Liver (tissue), 9 donors: ENCODE results near the gene MYH14. TPM values are rescaled to one million over a fixed set of nuclear protein-coding genes. Genes with fewer than 3 reads are reported as not detected.

Experiments used
- DNase-seq: peaks from one replicate; pipeline ENCODE4 v3.0.0-alpha.2; 2017; ENCODE audit warnings: low spot score
- H3K27ac ChIP-seq, 2 donors: one replicate each; pipeline ENCODE4 v1.7.0; 2013; ENCODE audit warnings: inconsistent platforms in 2 of 2, low read length in 2 of 2, control low read depth in 1 of 2, low read depth in 1 of 2, mild to moderate bottlenecking in 1 of 2
- H3K27me3 ChIP-seq, 4 donors: one replicate each; pipeline versions ENCODE4 v1.6.1 to v1.7.0; 2013; ENCODE audit warnings: low read length in 3 of 4, inconsistent platforms in 1 of 4, mild to moderate bottlenecking in 1 of 4, moderate library complexity in 1 of 4; ENCODE audit not compliant: control insufficient read depth in 4 of 4, insufficient read depth in 4 of 4
- H3K36me3 ChIP-seq, 4 donors: one replicate each; pipeline versions ENCODE4 v1.6.1 to v1.7.0; 2013; ENCODE audit warnings: low read length in 3 of 4, mild to moderate bottlenecking in 3 of 4, low read depth in 1 of 4, moderate library complexity in 1 of 4; ENCODE audit not compliant: control insufficient read depth in 4 of 4, insufficient read depth in 3 of 4
- H3K4me1 ChIP-seq, 4 donors: one replicate each; pipeline versions ENCODE4 v1.6.1 to v1.7.0; 2013; ENCODE audit warnings: low read length in 3 of 4, mild to moderate bottlenecking in 3 of 4, moderate library complexity in 1 of 4; ENCODE audit not compliant: control insufficient read depth in 4 of 4, insufficient read depth in 4 of 4
- H3K4me3 ChIP-seq, 3 donors: one replicate each; pipeline versions ENCODE4 v1.6.1 to v1.7.0; 2013; ENCODE audit warnings: low read length in 3 of 3, control low read depth in 1 of 3, low read depth in 1 of 3, mild to moderate bottlenecking in 1 of 3
- H3K9ac ChIP-seq, 2 donors: one replicate each; pipeline ENCODE4 v1.7.0; 2013; ENCODE audit warnings: low read length in 2 of 2, mild to moderate bottlenecking in 2 of 2, moderate library complexity in 2 of 2, control low read depth in 1 of 2, low read depth in 1 of 2
- H3K9me3 ChIP-seq, 4 donors: one replicate each; pipeline versions ENCODE4 v1.6.1 to v1.7.0; 2013; ENCODE audit warnings: low read length in 3 of 4; ENCODE audit not compliant: control insufficient read depth in 4 of 4
- EGR1 ChIP-seq, 2 donors: IDR thresholded peaks; 2 replicates each; pipeline ENCODE4 v1.6.1; 2016 to 2018; ENCODE audit warnings: antibody characterized with exemption in 2 of 2, low read depth in 2 of 2
- FOXA1 ChIP-seq: IDR thresholded peaks from 2 replicates; pipeline ENCODE4 v1.6.1; 2016; ENCODE audit warnings: antibody characterized with exemption
- FOXA2 ChIP-seq: IDR thresholded peaks from 2 replicates; pipeline ENCODE4 v1.6.1; 2016; ENCODE audit warnings: antibody characterized with exemption
- GABPA ChIP-seq, 2 donors: IDR thresholded peaks in 1 of 2; conservative IDR thresholded peaks in 1 of 2; 2 replicates each; pipeline ENCODE4 v1.6.1; 2016; ENCODE audit warnings: antibody characterized with exemption in 2 of 2, mild to moderate bottlenecking in 1 of 2, moderate library complexity in 1 of 2
- HNF4A ChIP-seq, 2 donors: conservative IDR thresholded peaks; 2 replicates each; pipeline ENCODE4 v1.6.1; 2016; ENCODE audit warnings: antibody characterized with exemption in 2 of 2, mild to moderate bottlenecking in 2 of 2
- HNF4G ChIP-seq: IDR thresholded peaks from 2 replicates; pipeline ENCODE4 v1.6.1; 2016; ENCODE audit warnings: antibody characterized with exemption
- JUND ChIP-seq, 2 donors: IDR thresholded peaks; 2 replicates each; pipeline ENCODE4 v1.6.1; 2016; ENCODE audit warnings: antibody characterized with exemption in 2 of 2
- NR2F2 ChIP-seq: IDR thresholded peaks from 2 replicates; pipeline ENCODE4 v1.6.1; 2016; ENCODE audit warnings: antibody characterized with exemption
- RAD21 ChIP-seq, 2 donors: IDR thresholded peaks; 2 replicates each; pipeline ENCODE4 v1.6.1; 2016; ENCODE audit warnings: antibody characterized with exemption in 2 of 2, mild to moderate bottlenecking in 2 of 2
- RXRA ChIP-seq, 2 donors: IDR thresholded peaks; 2 replicates each; pipeline ENCODE4 v1.6.1; 2017 to 2018; ENCODE audit warnings: antibody characterized with exemption in 2 of 2, mild to moderate bottlenecking in 1 of 2
- TAF1 ChIP-seq: conservative IDR thresholded peaks from 2 replicates; pipeline ENCODE4 v1.6.1; 2016; ENCODE audit warnings: antibody characterized with exemption, mild to moderate bottlenecking
- YY1 ChIP-seq: IDR thresholded peaks from 2 replicates; pipeline ENCODE4 v1.6.1; 2016; ENCODE audit warnings: antibody characterized with exemption, mild to moderate bottlenecking
- WGBS: extraction: QIAGEN DNeasy Blood & Tissue Kit; methylation state at CpG from one replicate; pipeline ENCODE4 v1.1.7; 2013; 5-methylcytosine and 5-hydroxymethylcytosine counted together
- polyA plus RNA-seq, 2 donors: library from polyadenylated mRNA; stranded (reverse) in 1 of 2; unstranded in 1 of 2; fragments of 200-250 nt in 1 of 2; fragments of >200 nt in 1 of 2; fragmentation: Nextera tagmentation in 1 of 2; extraction: Ambion mirVana in 1 of 2; gene quantifications; one replicate each; pipeline versions ENCODE4 v1.2.1 to v1.2.3, GENCODE V29; 2013 to 2015
- total RNA-seq, 2 donors: library from RNA; depleted of rRNA; stranded (reverse); fragments of >200 nt; gene quantifications; one replicate each; pipeline ENCODE4 v1.2.3, GENCODE V29; 2014
- TF ChIP-seq, protein P1 (sequence below): IDR thresholded peaks from 2 replicates; pipeline ENCODE4 v1.6.1; 2016; ENCODE audit warnings: antibody characterized with exemption
- TF ChIP-seq, protein P2 (sequence below): IDR thresholded peaks from 2 replicates; pipeline ENCODE4 v1.6.1; 2016; ENCODE audit warnings: antibody characterized with exemption
- TF ChIP-seq, protein P3 (sequence below): fragments of 150-350 bp; IDR thresholded peaks from 2 replicates; pipeline ENCODE4 v1.5.1; 2017; ENCODE audit warnings: improper control_type of control experiment, low read depth, low read length; ENCODE audit not compliant: missing input control
- TF ChIP-seq, protein P4 (sequence below): IDR thresholded peaks from 2 replicates; pipeline ENCODE4 v1.6.1; 2016; ENCODE audit warnings: antibody characterized with exemption
- TF ChIP-seq, protein P5 (sequence below): IDR thresholded peaks from 2 replicates; pipeline ENCODE4 v1.6.1; 2016; ENCODE audit warnings: antibody characterized with exemption, mild to moderate bottlenecking
- donor health status: healthy.
- donor health status: healthy.
- donor health status: healthy.
- donor health status: healthy.
- donor health status: healthy.

MYH14 gene
- total and polyA plus RNA-seq, 4 donors: 12.4 to 37.5 (median 25.5) TPM

DNA sequence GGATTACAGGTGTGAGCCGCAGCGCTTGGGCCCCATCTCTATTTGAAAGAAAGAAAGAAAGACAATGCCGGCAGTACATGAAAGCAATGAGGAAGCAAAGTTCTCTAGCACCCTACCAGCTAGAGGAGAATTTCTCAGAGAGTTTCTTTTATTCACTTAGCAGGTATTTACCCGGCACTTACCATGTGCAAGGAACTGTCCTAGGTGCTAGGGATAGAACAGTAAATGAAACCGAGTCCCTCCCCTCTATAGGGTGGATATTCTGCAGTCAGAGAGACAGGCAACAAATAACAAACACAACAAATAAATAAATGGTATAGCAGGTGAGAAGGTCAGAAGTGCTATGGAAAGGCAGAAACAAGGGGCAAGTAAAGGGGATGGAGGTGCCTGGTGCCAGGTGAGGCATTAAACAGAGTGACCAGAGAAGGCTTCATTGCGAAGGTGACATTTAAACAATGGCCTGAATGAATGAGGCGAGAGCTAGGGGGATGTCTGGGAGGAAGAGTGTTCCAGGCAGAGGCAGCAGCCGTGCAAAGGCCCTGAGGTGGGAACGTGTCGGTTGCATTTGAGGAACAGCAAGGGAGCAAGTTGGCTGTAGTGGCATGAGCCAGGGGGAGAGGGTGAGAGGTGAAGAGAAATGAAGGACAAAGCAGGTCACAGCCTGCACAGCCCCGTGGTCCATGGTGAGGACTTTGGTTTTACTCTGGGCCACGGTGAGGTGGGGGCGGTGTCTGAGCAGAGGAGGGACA, 10.8 kb upstream of the MYH14 start:
- no peaks in the 10 kb centered on the region for H3K9me3 ChIP-seq
- H3K4me3 ChIP-seq: no peak overlapping the region
- H3K4me1 ChIP-seq: no peaks in the 10 kb centered on the region
- H3K36me3 ChIP-seq: no peaks in the 10 kb centered on the region
- no peak for DNase-seq
- 77% methylated on average over 13 of the region's 13 CpGs for WGBS
- no peak overlapping the region for H3K9ac ChIP-seq
- TF ChIP-seq TAF1: no peak
- no peak overlapping the region for H3K27ac ChIP-seq
- peaks cover 0 to 2% (median 0%) of the 10 kb centered on the region in 4 donors for H3K27me3 ChIP-seq

DNA sequence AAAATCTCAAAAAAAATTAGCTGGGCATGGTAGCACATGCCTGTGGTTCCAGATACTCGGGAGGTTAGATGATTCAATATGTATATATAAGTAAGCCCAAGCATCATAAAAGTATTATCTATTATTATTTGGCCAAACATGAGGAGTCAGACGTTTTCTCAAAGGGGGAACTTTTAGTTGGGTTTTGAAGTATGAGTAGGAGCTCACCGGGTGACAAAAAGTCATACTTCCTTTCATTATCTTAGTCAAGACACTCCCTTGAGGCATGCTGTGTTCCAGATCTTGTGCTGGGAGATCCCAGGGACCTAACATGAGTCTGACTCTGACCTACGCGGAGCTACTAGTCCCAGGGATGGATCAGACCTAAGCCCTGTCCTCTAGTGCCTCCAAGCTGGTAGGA, 8.2 kb upstream of the MYH14 start:
- peaks cover 0 to 8% (median 7%) of the 10 kb centered on the region in 4 donors for H3K4me1 ChIP-seq
- no peaks in the 10 kb centered on the region for H3K9me3 ChIP-seq
- WGBS: 73% methylated on average over 5 of the region's 5 CpGs
- no peaks in the 10 kb centered on the region for H3K36me3 ChIP-seq
- no peak overlapping the region for H3K27ac ChIP-seq
- peaks cover 0 to 2% (median 0%) of the 10 kb centered on the region in 4 donors for H3K27me3 ChIP-seq
- TF ChIP-seq HNF4G (no peak), RAD21 (IDR thresholded peaks at IDR 0.05) (no peak), HNF4A (conservative IDR thresholded peaks at IDR 0.05) (no peak), RXRA (IDR thresholded peaks at IDR 0.05) (no peak), NR2F2 (no peak), GABPA (IDR thresholded peaks at IDR 0.05 in 1 of 2, conservative IDR thresholded peaks at IDR 0.05 in 1 of 2) (no peak), FOXA2 (no peak), TAF1 (no peak), FOXA1 (no peak), JUND (IDR thresholded peaks at IDR 0.05) (no peak), EGR1 (IDR thresholded peaks at IDR 0.05; ENCODE audit: low read depth in 2 of 2) (no peak), YY1 (no peak)
- TF ChIP-seq, protein P1, sequence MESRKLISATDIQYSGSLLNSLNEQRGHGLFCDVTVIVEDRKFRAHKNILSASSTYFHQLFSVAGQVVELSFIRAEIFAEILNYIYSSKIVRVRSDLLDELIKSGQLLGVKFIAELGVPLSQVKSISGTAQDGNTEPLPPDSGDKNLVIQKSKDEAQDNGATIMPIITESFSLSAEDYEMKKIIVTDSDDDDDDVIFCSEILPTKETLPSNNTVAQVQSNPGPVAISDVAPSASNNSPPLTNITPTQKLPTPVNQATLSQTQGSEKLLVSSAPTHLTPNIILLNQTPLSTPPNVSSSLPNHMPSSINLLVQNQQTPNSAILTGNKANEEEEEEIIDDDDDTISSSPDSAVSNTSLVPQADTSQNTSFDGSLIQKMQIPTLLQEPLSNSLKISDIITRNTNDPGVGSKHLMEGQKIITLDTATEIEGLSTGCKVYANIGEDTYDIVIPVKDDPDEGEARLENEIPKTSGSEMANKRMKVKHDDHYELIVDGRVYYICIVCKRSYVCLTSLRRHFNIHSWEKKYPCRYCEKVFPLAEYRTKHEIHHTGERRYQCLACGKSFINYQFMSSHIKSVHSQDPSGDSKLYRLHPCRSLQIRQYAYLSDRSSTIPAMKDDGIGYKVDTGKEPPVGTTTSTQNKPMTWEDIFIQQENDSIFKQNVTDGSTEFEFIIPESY: no peak
- TF ChIP-seq, protein P2, sequence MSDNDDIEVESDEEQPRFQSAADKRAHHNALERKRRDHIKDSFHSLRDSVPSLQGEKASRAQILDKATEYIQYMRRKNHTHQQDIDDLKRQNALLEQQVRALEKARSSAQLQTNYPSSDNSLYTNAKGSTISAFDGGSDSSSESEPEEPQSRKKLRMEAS: no peak
- TF ChIP-seq, protein P3, sequence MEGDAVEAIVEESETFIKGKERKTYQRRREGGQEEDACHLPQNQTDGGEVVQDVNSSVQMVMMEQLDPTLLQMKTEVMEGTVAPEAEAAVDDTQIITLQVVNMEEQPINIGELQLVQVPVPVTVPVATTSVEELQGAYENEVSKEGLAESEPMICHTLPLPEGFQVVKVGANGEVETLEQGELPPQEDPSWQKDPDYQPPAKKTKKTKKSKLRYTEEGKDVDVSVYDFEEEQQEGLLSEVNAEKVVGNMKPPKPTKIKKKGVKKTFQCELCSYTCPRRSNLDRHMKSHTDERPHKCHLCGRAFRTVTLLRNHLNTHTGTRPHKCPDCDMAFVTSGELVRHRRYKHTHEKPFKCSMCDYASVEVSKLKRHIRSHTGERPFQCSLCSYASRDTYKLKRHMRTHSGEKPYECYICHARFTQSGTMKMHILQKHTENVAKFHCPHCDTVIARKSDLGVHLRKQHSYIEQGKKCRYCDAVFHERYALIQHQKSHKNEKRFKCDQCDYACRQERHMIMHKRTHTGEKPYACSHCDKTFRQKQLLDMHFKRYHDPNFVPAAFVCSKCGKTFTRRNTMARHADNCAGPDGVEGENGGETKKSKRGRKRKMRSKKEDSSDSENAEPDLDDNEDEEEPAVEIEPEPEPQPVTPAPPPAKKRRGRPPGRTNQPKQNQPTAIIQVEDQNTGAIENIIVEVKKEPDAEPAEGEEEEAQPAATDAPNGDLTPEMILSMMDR: no peak
- TF ChIP-seq, protein P4, sequence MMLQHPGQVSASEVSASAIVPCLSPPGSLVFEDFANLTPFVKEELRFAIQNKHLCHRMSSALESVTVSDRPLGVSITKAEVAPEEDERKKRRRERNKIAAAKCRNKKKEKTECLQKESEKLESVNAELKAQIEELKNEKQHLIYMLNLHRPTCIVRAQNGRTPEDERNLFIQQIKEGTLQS: no peak
- TF ChIP-seq, protein P5, sequence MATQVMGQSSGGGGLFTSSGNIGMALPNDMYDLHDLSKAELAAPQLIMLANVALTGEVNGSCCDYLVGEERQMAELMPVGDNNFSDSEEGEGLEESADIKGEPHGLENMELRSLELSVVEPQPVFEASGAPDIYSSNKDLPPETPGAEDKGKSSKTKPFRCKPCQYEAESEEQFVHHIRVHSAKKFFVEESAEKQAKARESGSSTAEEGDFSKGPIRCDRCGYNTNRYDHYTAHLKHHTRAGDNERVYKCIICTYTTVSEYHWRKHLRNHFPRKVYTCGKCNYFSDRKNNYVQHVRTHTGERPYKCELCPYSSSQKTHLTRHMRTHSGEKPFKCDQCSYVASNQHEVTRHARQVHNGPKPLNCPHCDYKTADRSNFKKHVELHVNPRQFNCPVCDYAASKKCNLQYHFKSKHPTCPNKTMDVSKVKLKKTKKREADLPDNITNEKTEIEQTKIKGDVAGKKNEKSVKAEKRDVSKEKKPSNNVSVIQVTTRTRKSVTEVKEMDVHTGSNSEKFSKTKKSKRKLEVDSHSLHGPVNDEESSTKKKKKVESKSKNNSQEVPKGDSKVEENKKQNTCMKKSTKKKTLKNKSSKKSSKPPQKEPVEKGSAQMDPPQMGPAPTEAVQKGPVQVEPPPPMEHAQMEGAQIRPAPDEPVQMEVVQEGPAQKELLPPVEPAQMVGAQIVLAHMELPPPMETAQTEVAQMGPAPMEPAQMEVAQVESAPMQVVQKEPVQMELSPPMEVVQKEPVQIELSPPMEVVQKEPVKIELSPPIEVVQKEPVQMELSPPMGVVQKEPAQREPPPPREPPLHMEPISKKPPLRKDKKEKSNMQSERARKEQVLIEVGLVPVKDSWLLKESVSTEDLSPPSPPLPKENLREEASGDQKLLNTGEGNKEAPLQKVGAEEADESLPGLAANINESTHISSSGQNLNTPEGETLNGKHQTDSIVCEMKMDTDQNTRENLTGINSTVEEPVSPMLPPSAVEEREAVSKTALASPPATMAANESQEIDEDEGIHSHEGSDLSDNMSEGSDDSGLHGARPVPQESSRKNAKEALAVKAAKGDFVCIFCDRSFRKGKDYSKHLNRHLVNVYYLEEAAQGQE: no peak
- no peak overlapping the region for H3K9ac ChIP-seq
- DNase-seq: no peak
- H3K4me3 ChIP-seq: no peak overlapping the region
